ENCODE results near the gene VEGFB. TPM values are rescaled to one million over a fixed set of nuclear protein-coding genes. Genes with fewer than 3 reads are reported as not detected.

Gene VEGFB
- total RNA-seq, 1 experiment from 2014 or later, result 47.5 TPM

GRCh38 chr11:64198511-64198910 is 35.9 kb upstream of the VEGFB start:
- Histone ChIP-seq H4K20me1 (ENCODE audit: insufficient read depth) (peaks cover 6% of the 10 kb centered on the region; the same call in 1 of the 2 replicates), H3K36me3 (ENCODE audit: control insufficient read depth in 1 of 2, insufficient read depth in 2 of 2, low read length in 2 of 2) (peaks cover 80 to 82% of the 10 kb centered on the region in 2 experiments), H3K9me2 (ENCODE audit: insufficient read depth) (no peaks in the 10 kb centered on the region), H3K9ac (ENCODE audit: low read length) (no peak overlapping the region), H2AFZ (ENCODE audit: low read depth, low read length, poor library complexity, severe bottlenecking) (no peak overlapping the region), H3K4me2 (ENCODE audit: low read length) (no peak overlapping the region), H3K79me2 (ENCODE audit: insufficient read depth, low read length) (peaks cover 65% of the 10 kb centered on the region), H3K9me3 (ENCODE audit: control insufficient read depth in 1 of 2, insufficient read depth in 1 of 2, low read depth in 1 of 2, low read length in 2 of 2) (no peaks in the 10 kb centered on the region), H3K4me1 (ENCODE audit: control insufficient read depth in 1 of 2, insufficient read depth in 2 of 2, low read length in 2 of 2) (no peaks in the 10 kb centered on the region), H3K4me3 (replicated peaks in 1 of 2; ENCODE audit: low read depth in 1 of 2, low read length in 2 of 2) (no peak overlapping the region), H3K27ac (ENCODE audit: low read depth, low read length) (no peak overlapping the region), H3K27me3 (ENCODE audit: insufficient read depth, low read length) (no peaks in the 10 kb centered on the region)
- ChIA-PET RAD21 (ENCODE audit: low non-redundant PET in 1 of 2, low total read pairs in 2 of 2, uncharacterized antibody in 2 of 2, unreplicated experiment in 2 of 2) (no interaction called here), CTCF (no interaction called here), POLR2A (no interaction called here)
- ATAC-seq (no peak), DNase-seq (ENCODE audit: low read depth, low spot score) (no peak)
- TF ChIP-seq EZH2phosphoT487 (IDR thresholded peaks at IDR 0.05; ENCODE audit: borderline replicate concordance) (no peak), SP1 (IDR thresholded peaks at IDR 0.05; ENCODE audit: low read depth) (no peak), MAX (IDR thresholded peaks at IDR 0.05) (no peak), SIN3A (IDR thresholded peaks at IDR 0.05; ENCODE audit: low read depth) (no peak), ZFX (IDR thresholded peaks at IDR 0.05) (no peak), SRF (IDR thresholded peaks at IDR 0.05; ENCODE audit: low read depth) (no peak)
- no TSS peak for BruUV-seq (replicated peaks)
- intact Hi-C loops (cut with micrococcal nuclease), result no loop called here

DNA sequence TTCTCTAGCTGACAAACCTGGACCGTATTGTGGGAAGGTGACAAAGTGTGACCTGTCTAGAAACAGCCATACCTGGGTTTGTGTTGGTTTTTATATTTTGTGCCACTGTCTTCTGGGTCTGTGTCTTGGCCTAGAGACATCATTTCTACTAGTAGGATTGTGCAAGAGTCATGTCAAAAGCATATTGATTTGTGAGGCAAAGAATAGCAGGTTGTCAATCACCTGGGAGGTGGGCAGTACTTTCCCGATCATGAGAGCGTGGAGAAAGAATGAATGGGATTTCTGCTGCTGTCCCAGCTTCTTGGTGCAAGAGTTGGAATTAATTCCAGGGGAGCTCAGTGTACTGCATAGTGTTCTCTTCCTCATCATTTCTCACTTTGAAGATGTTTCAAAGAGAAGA is 32.8 kb upstream of the VEGFB start:
- Histone ChIP-seq H3K36me3 (ENCODE audit: control insufficient read depth in 1 of 2, insufficient read depth in 2 of 2, low read length in 2 of 2) (peaks cover 64 to 73% of the 10 kb centered on the region in 2 experiments), H3K9me3 (ENCODE audit: control insufficient read depth in 1 of 2, insufficient read depth in 1 of 2, low read depth in 1 of 2, low read length in 2 of 2) (no peaks in the 10 kb centered on the region), H3K4me1 (ENCODE audit: control insufficient read depth in 1 of 2, insufficient read depth in 2 of 2, low read length in 2 of 2) (peaks cover 0 to 8% of the 10 kb centered on the region in 2 experiments; a peak in 1 of 4 replicates), H3K79me2 (ENCODE audit: insufficient read depth, low read length) (peaks cover 57% of the 10 kb centered on the region), H3K4me2 (ENCODE audit: low read length) (no peak overlapping the region), H3K27ac (ENCODE audit: low read depth, low read length) (no peak overlapping the region), H4K20me1 (ENCODE audit: insufficient read depth) (no peaks in the 10 kb centered on the region), H3K4me3 (replicated peaks in 1 of 2; ENCODE audit: low read depth in 1 of 2, low read length in 2 of 2) (no peak overlapping the region), H2AFZ (ENCODE audit: low read depth, low read length, poor library complexity, severe bottlenecking) (no peak overlapping the region), H3K27me3 (ENCODE audit: insufficient read depth, low read length) (no peaks in the 10 kb centered on the region), H3K9ac (ENCODE audit: low read length) (no peak overlapping the region), H3K9me2 (ENCODE audit: insufficient read depth) (no peaks in the 10 kb centered on the region)
- TF ChIP-seq TCF7L2 (IDR thresholded peaks at IDR 0.05; ENCODE audit: borderline replicate concordance, extremely low read depth, insufficient read depth, insufficient read length) (no peak), CTCF (IDR thresholded peaks at IDR 0.05 in 2 of 3, conservative IDR thresholded peaks at IDR 0.05 in 1 of 3; ENCODE audit: borderline replicate concordance in 1 of 3, insufficient read depth in 1 of 3, low read depth in 2 of 3, low read length in 2 of 3) (no peak)
- POLR2A ChIA-PET, result no interaction called here
- DNase-seq (ENCODE audit: low read depth, low spot score) (no peak), ATAC-seq (no peak)
- RAD21 ChIA-PET (ENCODE audit: low non-redundant PET in 1 of 2, low total read pairs in 2 of 2, uncharacterized antibody in 2 of 2, unreplicated experiment in 2 of 2), result no interaction called here
- BruUV-seq (replicated peaks), result no TSS peak
- intact Hi-C loops (cut with micrococcal nuclease), result no loop called here
- CTCF ChIA-PET, result interaction anchor here (1.4 kb wide), 1 partner anchor 15 kb away, joined by 3 read pairs; no protein-coding TSS in a partner anchor
